NCI-H1436 (cell line): Measurements from ENCODE around the gene PAQR4.

Experiments used
- DNase-seq: peaks from one replicate; lab custom pipeline; 2025; lab: John Stamatoyannopoulos, UW

Gene PAQR4

DNA sequence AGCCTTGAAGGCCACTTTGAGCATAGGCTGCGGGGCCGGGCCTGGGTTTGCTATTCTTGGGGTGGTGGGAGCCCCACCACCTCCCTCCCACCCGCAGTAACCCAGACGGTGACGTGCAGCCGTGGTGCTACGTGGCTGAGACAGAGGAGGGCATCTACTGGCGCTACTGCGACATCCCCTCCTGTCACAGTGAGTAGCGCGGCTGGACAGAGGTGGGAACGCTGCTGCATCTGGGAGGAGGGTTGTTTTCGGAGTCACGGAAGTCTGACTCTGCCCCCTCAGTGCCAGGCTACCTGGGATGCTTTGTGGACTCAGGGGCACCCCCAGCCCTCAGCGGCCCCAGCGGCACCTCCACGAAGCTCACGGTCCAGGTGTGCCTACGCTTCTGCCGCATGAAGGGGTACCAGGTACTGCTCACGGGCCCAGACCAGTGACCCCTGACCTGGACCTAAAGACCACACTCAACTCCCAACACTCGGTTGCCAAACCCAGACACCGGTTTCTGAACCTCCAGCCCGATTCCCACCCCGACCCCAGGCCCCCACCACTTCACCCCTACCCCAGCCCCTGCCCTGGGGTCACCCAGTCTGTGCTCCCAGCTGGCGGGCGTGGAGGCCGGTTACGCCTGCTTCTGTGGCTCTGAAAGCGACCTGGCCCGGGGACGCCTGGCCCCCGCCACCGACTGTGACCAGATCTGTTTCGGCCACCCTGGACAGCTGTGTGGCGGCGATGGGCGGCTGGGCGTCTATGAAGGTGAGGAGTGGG is 2.9 kb upstream of the PAQR4 start:
- DNase-seq: no peak

- DNase-seq: no peak
These were observed 2.3 kb upstream of the PAQR4 start for GRCh38 chr16:2966808-2967191.

DNA sequence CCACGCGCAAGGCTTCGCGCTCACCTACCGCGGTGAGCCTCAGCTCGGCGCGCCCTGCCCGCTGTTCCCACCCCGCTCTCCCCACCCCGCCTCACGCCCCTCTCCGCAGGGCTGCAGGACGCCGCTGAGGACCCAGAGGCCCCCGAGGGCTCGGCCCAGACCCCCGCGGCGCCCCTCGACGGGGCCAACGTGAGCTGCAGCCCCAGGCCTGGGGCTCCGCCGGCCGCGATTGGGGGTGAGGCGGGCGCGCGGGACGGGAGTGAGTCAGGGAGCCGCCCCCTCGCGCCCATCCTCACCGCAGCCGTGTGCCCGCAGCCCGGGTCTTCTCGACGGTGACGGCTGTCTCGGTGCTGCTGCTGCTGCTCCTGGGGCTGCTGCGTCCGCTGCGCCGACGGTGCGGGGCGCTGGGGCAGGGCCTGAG is 1.9 kb upstream of the PAQR4 start:
- no peak for DNase-seq

- no peak for DNase-seq
These were observed 1.4 kb upstream of the PAQR4 start for GRCh38 chr16:2967721-2968161.

GRCh38 chr16:2968368-2968737 is 795 bp upstream of the PAQR4 start:
- DNase-seq: peak; percentile 60

GRCh38 chr16:2969545-2970521 is 685 bp downstream of the PAQR4 start:
- peak; percentile 46 for DNase-seq

DNA sequence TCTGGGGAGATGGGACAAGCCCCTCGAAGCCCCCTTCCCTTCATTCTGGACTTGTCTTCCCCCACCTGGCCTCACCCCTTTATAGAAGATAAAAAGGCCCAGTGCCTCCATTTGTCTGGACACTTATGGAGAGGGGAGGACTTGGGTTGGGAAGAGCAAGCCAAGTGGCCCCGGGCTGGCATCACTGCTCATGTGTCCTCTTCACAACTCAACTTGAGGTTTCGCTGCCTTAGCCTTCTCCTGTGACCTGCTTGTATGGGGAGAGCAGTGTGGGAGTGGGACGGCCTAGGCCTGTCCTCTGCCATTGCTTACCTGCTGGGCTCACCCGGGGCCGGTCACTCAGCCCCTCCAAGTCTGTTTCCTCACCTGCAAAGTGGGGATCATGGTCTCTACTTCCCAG is 1.4 kb downstream of the PAQR4 start:
- DNase-seq: no peak

DNA sequence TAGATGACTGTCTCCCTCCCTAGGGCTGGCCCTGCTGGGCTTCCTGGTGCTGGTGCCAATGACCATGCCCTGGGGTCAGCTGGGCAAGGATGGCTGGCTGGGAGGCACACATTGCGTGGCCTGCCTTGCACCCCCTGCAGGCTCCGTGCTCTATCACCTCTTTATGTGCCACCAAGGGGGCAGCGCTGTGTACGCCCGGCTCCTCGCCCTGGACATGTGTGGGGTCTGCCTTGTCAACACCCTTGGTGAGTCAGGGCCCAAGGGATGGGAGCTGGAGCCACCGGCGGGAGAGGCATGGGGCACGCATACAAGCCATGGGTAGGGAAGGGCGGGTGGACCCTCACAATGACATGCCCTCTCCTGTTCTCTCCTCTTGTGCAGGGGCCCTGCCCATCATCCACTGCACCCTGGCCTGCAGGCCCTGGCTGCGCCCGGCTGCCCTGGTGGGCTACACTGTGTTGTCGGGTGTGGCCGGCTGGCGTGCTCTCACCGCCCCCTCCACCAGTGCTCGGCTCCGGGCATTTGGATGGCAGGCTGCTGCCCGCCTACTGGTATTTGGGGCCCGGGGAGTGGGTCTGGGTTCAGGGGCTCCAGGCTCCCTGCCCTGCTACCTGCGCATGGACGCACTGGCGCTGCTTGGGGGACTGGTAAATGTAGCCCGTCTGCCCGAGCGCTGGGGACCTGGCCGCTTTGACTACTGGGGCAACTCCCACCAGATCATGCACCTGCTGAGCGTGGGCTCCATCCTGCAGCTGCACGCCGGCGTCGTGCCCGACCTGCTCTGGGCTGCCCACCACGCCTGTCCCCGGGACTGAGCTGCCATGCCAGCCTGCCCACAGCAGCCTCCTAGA is 2.2 kb downstream of the PAQR4 start:
- no peak for DNase-seq

GRCh38 chr16:2971985-2972784 is 3.0 kb downstream of the PAQR4 start:
- DNase-seq: no peak

- no peak for DNase-seq
These were observed 3.9 kb downstream of the PAQR4 start for GRCh38 chr16:2973093-2973492.

GRCh38 chr16:2973605-2974318 is 4.6 kb downstream of the PAQR4 start:
- no peak for DNase-seq

DNA sequence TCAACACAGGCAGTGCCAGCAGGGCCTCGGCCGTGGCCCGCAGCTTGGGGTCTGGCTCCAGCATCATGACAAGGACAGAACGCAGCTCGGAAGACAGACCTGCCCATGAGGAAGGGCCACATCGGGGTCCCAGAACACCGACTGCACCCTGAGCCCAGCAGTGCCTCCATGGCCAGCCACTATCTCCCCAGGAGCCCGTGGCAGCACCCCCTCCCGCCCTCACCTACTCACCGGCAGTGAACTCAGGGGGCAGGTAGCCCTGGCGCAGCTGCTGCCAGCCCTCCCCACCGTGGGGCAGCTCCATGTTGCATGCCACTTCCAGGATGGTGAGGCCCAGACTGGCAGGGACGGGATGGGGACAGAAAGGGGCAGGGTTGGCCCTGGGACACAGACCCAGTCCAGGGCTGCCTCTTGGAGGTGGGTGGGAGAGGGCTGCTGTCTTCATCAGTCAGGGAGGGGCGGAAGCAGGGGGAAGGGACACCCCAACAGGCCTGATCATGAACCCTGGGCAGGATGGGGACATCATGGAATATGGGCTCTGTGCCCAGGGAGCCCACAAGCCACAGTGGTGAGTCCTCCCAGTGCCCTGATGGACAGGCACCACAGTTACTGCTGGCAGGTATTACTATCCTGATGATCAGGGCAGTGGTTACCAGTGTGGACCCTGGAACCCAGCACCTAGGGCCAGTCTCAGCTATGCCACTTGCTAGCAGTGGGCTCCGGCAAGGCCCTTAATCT is 5.3 kb downstream of the PAQR4 start:
- DNase-seq: no peak

GRCh38 chr16:2975161-2975795 is 6.1 kb downstream of the PAQR4 start:
- no peak for DNase-seq

DNA sequence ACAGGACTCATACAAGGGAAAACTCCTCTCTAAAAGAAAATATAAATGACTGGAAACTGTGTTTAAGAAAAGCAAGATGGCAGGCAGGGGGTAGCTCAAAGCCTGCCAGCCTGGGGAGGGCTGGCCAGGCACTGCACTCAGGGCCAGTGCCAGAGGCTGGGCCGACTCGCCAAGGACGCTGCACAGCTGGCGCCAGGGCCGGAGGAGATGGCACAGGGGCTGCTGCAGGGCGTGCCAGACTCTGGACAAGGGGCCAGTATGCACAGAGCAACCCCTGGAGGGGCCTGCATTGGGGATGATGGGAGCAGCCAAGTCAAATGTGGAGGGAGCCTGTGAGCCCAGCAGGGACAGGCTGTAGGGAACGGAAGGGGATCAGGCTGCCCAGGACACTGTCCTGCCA is 7.1 kb downstream of the PAQR4 start:
- DNase-seq: no peak

DNA sequence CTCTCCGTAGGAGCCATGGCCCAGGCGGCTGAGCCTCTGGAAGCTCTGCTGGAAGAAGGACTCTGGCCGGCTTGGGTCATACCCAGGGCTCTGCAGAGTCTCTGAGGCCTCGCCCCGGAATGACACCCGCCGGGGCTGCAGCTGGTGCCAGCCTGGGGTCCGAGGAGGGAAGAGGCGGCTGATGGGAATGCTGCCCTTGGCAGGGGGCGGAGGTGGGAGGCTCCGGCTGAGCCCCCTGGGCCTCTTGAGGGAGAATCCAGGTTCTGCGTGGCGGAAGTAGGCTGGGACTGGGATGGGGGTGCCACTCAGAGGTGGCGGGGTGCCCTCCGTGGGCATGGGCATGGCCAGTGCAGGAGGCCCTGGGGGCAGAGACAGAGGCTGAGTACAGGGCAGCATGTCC is 7.5 kb downstream of the PAQR4 start:
- DNase-seq: no peak

- DNase-seq: peak; percentile 11
These were observed 8.3 kb downstream of the PAQR4 start for GRCh38 chr16:2977440-2977839.

GRCh38 chr16:2979669-2980226 is 10.6 kb downstream of the PAQR4 start:
- DNase-seq: peak; percentile 10

DNA sequence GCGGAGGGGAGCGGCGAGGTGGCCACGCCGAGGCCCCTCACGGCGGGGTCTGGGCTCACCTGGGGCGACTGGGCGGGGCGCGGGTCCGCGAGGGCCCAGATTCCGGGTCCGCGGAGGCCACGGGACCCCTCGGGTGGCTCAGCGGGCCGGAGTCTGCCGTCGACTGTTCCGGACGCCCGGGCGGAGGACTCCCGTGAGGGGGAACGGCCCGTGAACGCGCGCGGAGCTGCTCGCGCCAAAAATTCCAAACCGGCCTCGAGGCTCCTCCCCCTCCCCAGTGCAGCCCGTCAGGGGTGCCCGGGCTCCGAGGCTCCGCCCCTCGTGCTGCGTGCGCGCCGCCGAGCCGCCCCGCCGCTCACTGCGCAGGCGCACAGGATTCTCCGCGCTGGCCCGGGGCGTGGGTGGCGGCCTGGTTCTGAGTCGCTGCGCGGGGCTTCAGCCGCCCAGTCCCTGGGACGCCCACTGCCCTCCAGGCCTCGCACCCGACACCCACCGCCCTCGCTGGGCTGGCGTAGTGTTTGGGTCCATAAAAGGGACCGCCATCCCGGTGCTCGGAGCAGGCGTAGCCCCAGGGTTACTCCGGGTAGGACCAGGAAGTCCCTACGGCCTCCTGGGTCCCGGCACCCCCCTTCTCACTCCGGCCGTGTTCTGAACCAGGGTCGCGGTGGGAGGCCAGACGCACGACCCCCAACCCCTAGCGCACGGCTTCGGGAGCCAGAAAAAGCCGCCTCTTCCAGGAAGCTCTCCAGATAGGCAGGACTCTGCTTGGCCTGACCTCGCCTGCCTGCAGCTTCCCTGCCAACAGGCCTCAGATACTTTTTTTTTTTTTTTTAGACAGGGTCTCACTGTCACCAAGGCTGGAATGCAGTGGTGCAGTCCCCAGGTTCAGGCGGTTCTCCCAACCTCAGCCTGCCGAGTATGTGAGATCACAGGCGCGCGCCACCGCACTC is 11.4 kb downstream of the PAQR4 start, which contains the start of gene PKMYT1:
Gene PKMYT1, minus strand, starts transcription at position 220 of the 950 bp plus-strand sequence. CDS start 789 bp downstream, outside the sequence.
- DNase-seq: peak; percentile 90
